Uterus (tissue), 4 donors: ENCODE results near the gene CAMK1G. TPM values are rescaled to one million over a fixed set of nuclear protein-coding genes. Genes with fewer than 3 reads are reported as not detected.

Experiments used
- DNase-seq, 2 donors: peaks; one replicate each; pipeline ENCODE4 v3.0.0-alpha.2; 2019 to 2020
- H3K27ac ChIP-seq, 2 donors: fragments of 200-600 bp; sonication (generic); 1 replicate in 1 of 2; 2 replicates in 1 of 2; pipeline ENCODE4 v1.5.1; 2016 to 2018
- H3K27me3 ChIP-seq, 2 donors: fragments of 200-600 bp; sonication (generic); one replicate each; pipeline ENCODE4 v1.5.1; 2018 to 2019; ENCODE audit warnings: control low read depth in 1 of 2
- H3K36me3 ChIP-seq, 2 donors: fragments of 200-600 bp; sonication (generic); one replicate each; pipeline ENCODE4 v1.5.1; 2019; ENCODE audit warnings: control low read depth in 1 of 2
- H3K4me1 ChIP-seq, 2 donors: fragments of 200-600 bp; sonication (generic); one replicate each; pipeline ENCODE4 v1.5.1; 2018 to 2019; ENCODE audit warnings: control low read depth in 1 of 2
- H3K4me3 ChIP-seq, 2 donors: fragments of 200-600 bp; sonication (generic); 1 replicate in 1 of 2; 2 replicates in 1 of 2; pipeline ENCODE4 v1.5.1; 2018 to 2019; ENCODE audit warnings: mild to moderate bottlenecking in 1 of 2
- H3K9me3 ChIP-seq, 2 donors: fragments of 200-600 bp; sonication (generic); one replicate each; pipeline ENCODE4 v1.5.1; 2019; ENCODE audit warnings: control low read depth in 1 of 2
- POLR2A ChIP-seq, 2 donors: fragments of 450-650 bp; IDR thresholded peaks; one replicate each; pipeline ENCODE4 v1.6.1; 2016; ENCODE audit warnings: antibody characterized with exemption in 2 of 2, mild to moderate bottlenecking in 1 of 2, moderate library complexity in 1 of 2
- intact Hi-C: fragments of 100-400 bp; cut with DNase I; formaldehyde crosslinking; loops from one replicate; pipeline ENCODE4 v1.15.1; 2023; ENCODE audit warnings: low total_unique reads
- microRNA-seq: library from miRNA; unstranded; fragments of <30 nt; microRNA quantifications from one replicate; pipeline ENCODE4, GENCODE V29; 2016; ENCODE audit warnings: borderline microRNAs expressed, borderline replicate concordance
- total RNA-seq, 4 donors: library from RNA; depleted of rRNA in 3 of 4; stranded (reverse); fragments of >200 nt in 3 of 4; gene quantifications; one replicate each; pipeline versions ENCODE4 v1.1.0 to v1.2.4, GENCODE V29; 2014 to 2023
- TF ChIP-seq, protein P1 (sequence below), 4 experiments: fragments of 200-600 bp in 2 of 4; fragments of 450-650 bp in 2 of 4; sonication (generic) in 2 of 4; IDR thresholded peaks; one replicate each; pipeline ENCODE4 v1.5.1; 2016 to 2019; ENCODE audit warnings: antibody characterized with exemption in 4 of 4, mild to moderate bottlenecking in 2 of 4, moderate library complexity in 1 of 4
- donor health status: DM: yes; HTN: yes; CAD: no.

CAMK1G gene
- total RNA-seq, 4 donors from 2014 or later, result 0.43 to 5.6 TPM; not detected in 2

DNA sequence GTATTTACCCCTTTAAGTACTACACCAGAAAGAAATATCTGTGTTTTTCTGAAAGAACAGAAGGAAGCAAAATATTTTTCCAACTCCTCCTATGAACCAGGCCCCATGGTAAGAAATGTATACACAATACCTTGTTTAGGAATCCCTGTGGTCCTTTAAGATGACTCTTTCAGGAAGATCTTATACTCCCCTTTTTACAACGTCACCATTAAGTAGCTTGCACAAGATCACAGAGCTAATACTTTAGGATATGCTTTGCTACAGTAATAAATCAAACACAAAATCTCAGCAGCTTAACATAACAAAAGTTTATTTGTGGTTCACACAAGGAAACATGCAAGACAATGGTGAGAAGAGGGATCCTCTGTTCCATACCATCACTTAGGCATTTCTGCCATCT, 77.6 kb downstream of the CAMK1G start:
- H3K4me3 ChIP-seq, result no peak overlapping the region
- no peaks in the 10 kb centered on the region for H3K27me3 ChIP-seq
- H3K4me1 ChIP-seq, result no peaks in the 10 kb centered on the region
- no peak overlapping the region for H3K27ac ChIP-seq
- intact Hi-C loops, result no loop called here
- DNase-seq, result no peak
- no peaks in the 10 kb centered on the region for H3K9me3 ChIP-seq
- H3K36me3 ChIP-seq, result no peaks in the 10 kb centered on the region
- no peak for TF ChIP-seq POLR2A (IDR thresholded peaks at IDR 0.05)
- TF ChIP-seq, protein P1, sequence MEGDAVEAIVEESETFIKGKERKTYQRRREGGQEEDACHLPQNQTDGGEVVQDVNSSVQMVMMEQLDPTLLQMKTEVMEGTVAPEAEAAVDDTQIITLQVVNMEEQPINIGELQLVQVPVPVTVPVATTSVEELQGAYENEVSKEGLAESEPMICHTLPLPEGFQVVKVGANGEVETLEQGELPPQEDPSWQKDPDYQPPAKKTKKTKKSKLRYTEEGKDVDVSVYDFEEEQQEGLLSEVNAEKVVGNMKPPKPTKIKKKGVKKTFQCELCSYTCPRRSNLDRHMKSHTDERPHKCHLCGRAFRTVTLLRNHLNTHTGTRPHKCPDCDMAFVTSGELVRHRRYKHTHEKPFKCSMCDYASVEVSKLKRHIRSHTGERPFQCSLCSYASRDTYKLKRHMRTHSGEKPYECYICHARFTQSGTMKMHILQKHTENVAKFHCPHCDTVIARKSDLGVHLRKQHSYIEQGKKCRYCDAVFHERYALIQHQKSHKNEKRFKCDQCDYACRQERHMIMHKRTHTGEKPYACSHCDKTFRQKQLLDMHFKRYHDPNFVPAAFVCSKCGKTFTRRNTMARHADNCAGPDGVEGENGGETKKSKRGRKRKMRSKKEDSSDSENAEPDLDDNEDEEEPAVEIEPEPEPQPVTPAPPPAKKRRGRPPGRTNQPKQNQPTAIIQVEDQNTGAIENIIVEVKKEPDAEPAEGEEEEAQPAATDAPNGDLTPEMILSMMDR (IDR thresholded peaks at IDR 0.05), result no peak

DNA sequence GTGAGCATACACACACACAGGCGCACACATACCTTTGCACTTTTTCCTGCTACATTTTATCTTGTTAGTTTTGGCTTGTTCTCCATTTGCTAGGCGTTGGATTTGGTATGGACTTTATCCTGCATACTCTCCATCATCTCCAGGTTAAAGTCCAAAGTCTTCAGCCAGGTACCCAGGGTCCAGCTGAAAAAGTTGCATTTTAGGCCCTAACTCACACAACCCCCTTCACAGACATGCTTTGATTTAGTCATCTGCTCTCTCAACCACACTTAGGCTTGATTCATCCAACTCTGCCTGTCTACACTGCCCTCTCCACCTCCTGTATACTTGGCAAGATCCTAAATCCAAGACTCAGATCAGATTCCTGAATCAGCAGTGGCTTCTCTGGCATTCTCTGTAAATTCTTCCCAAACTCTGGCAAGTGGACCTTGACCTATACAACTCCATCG, 79.4 kb downstream of the CAMK1G start:
- no peak overlapping the region for H3K27ac ChIP-seq
- H3K36me3 ChIP-seq, result no peaks in the 10 kb centered on the region
- H3K27me3 ChIP-seq, result no peaks in the 10 kb centered on the region
- H3K9me3 ChIP-seq, result no peaks in the 10 kb centered on the region
- no peak for DNase-seq
- TF ChIP-seq, protein P1 (IDR thresholded peaks at IDR 0.05), result no peak
- intact Hi-C loops, result no loop called here
- no peaks in the 10 kb centered on the region for H3K4me1 ChIP-seq
- H3K4me3 ChIP-seq, result no peak overlapping the region

Small RNA genes within 50 kb of the gene (microRNA-seq; reads per million reads assigned to microRNA genes)
- gene MIR4260, result not detected

Other genes starting within 250 kb of the CAMK1G start
- 10 to 100 TPM in 1 of 4 donors, under 1 TPM in 2, not detected in 1; under 0.01 to 17.4 (median 0.37) TPM for gene LAMB3, start 68.7 kb downstream of the CAMK1G start, total RNA-seq
- gene G0S2, start 91.7 kb downstream of the CAMK1G start, total RNA-seq, result 10 to 100 TPM in 1 of 4 donors, 1 to 10 TPM in 1, not detected in 2; 4.5 to 13.2 TPM
- gene HSD11B1, start 121.1 kb downstream of the CAMK1G start, total RNA-seq, result 10 to 100 TPM in 1 of 4 donors, 1 to 10 TPM in 2, under 1 TPM in 1; 0.59 to 12.8 (median 2.2) TPM
- 1 to 10 TPM in 3 of 4 donors, not detected in 1; 1.3 to 3.2 (median 1.3) TPM for gene TRAF3IP3, start 172.3 kb downstream of the CAMK1G start, total RNA-seq
- gene C1orf74, start 200.8 kb downstream of the CAMK1G start, total RNA-seq, result 1 to 10 TPM in 3 of 4 donors, under 1 TPM in 1; 0.88 to 5.0 (median 1.3) TPM
- gene IRF6, start 222.4 kb downstream of the CAMK1G start, total RNA-seq, result 10 to 100 TPM in 1 of 4 donors, 1 to 10 TPM in 2, under 1 TPM in 1; 0.88 to 28.3 (median 4.0) TPM
- gene UTP25, start 244.3 kb downstream of the CAMK1G start, total RNA-seq, result 10 to 100 TPM in 2 of 4 donors, 1 to 10 TPM in 2; 6.8 to 12.4 (median 8.8) TPM